AG10803 (cell line): ENCODE measurements around the gene MAP1S.
A peak's percentile ranks its signal among the peaks of the same experiment; 100 is the strongest.
"Not testable (repeated sequence)": the region's sequence is repeated elsewhere in the genome, so short reads cannot be mapped to it uniquely, and the experiment has no call there.

ENCODE experiments used
- DNase-seq: peaks from one replicate; pipeline ENCODE4 v3.0.0; 2010; ENCODE audit warnings: low read depth
- H3K4me3 ChIP-seq: 2 replicates; pipeline ENCODE4 v1.5.1; 2011; ENCODE audit warnings: mild to moderate bottlenecking, low read length, control low read depth
- CTCF ChIP-seq: conservative IDR thresholded peaks from 2 replicates; pipeline ENCODE4 v1.5.1; 2011; ENCODE audit warnings: mild to moderate bottlenecking, low read length, control low read depth, inconsistent platforms

The MAP1S gene

GRCh38 chr19:17775991-17776803 lies 56.9 kb downstream of the MAP1S start:
- TF ChIP-seq CTCF, result no peak
- DNase-seq, result peak; percentile 37
- no peak overlapping the region for H3K4me3 ChIP-seq

GRCh38 chr19:17777840-17778239 lies 58.6 kb downstream of the MAP1S start:
- not testable (repeated sequence) for H3K4me3 ChIP-seq

GRCh38 chr19:17778251-17778967 lies 59.1 kb downstream of the MAP1S start:
- no peak for TF ChIP-seq CTCF
- peak; percentile 14 for DNase-seq
- H3K4me3 ChIP-seq, result no peak overlapping the region

More at GRCh38 chr19:17777840-17778239, 58.6 kb downstream of the MAP1S start:
- DNase-seq, result not testable (repeated sequence)

- peak; percentile 21 for DNase-seq
- no peak overlapping the region for H3K4me3 ChIP-seq
- no peak for TF ChIP-seq CTCF
Measured at GRCh38 chr19:17778968-17779929, 60.0 kb downstream of the MAP1S start.

GRCh38 chr19:17780781-17781180 lies 61.5 kb downstream of the MAP1S start:
- no peak for DNase-seq
- TF ChIP-seq CTCF, result no peak
- H3K4me3 ChIP-seq, result no peak overlapping the region

- H3K4me3 ChIP-seq, DNase-seq: not testable (repeated sequence)
Measured at GRCh38 chr19:17783721-17784120, 64.4 kb downstream of the MAP1S start.
